ENCODE data around the gene WASF2. TPM values are rescaled to one million over a fixed set of nuclear protein-coding genes. Genes with fewer than 3 reads are reported as not detected.
A peak's percentile ranks its signal among the peaks of the same experiment; 100 is the strongest.
"Not testable (repeated sequence)": the region's sequence is repeated elsewhere in the genome, so short reads cannot be mapped to it uniquely, and the experiment has no call there.

The WASF2 gene
- total RNA-seq, 2 experiments from 2014 or later = 108 to 111 TPM

GRCh38 chr1:27471477-27471876 lies 18.5 kb downstream of the WASF2 start:
- ATAC-seq = no peak
- POLR2A ChIA-PET = interaction anchor here (0.6 to 1.4 kb wide), 2 partner anchors 11 to 42 kb away, joined by 3 to 7 read pairs; no protein-coding TSS in a partner anchor
- no peaks in the 10 kb centered on the region for H3K9me3 Mint-ChIP-seq
- peaks cover 25% of the 10 kb centered on the region for H3K36me3 Mint-ChIP-seq (ENCODE audit: low read depth)
- DNase-seq = no peak
- TF ChIP-seq, protein P1, sequence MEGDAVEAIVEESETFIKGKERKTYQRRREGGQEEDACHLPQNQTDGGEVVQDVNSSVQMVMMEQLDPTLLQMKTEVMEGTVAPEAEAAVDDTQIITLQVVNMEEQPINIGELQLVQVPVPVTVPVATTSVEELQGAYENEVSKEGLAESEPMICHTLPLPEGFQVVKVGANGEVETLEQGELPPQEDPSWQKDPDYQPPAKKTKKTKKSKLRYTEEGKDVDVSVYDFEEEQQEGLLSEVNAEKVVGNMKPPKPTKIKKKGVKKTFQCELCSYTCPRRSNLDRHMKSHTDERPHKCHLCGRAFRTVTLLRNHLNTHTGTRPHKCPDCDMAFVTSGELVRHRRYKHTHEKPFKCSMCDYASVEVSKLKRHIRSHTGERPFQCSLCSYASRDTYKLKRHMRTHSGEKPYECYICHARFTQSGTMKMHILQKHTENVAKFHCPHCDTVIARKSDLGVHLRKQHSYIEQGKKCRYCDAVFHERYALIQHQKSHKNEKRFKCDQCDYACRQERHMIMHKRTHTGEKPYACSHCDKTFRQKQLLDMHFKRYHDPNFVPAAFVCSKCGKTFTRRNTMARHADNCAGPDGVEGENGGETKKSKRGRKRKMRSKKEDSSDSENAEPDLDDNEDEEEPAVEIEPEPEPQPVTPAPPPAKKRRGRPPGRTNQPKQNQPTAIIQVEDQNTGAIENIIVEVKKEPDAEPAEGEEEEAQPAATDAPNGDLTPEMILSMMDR (IDR thresholded peaks at IDR 0.05) = no peak
- peaks cover 65% of the 10 kb centered on the region for H3K4me1 Mint-ChIP-seq (ENCODE audit: low read depth)
- CTCF ChIA-PET = interaction anchor here (1.6 kb wide), 1 partner anchor 42 kb away, joined by 3 read pairs; no protein-coding TSS in a partner anchor
- intact Hi-C loops (cut with micrococcal nuclease) = no loop called here
- no peaks in the 10 kb centered on the region for H3K27me3 Mint-ChIP-seq
- H3K27ac Mint-ChIP-seq = peak overlapping the region; percentile 3
- no peak overlapping the region for H3K4me3 Mint-ChIP-seq

DNA sequence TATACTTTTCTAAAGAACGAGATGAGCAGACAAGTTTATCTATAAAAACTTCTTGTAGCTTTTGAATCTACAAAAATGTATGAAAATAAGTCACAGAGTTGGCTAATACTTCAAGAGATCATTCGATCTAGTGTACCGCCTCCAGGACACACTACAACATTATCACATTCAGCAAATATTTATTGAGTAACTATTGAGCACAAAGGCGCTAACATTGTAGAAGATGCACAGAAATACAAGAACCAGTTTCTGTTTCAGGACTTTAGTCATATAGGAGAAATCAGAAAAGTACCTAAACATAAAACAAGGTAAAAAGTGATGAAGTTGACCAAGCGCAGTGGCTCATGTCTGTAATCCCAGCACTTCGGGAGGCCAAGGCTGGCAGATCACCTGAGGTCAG lies 20.6 kb downstream of the WASF2 start:
- intact Hi-C loops (cut with micrococcal nuclease) = no loop called here
- peak; percentile 49 for ATAC-seq
- POLR2A ChIA-PET = interaction anchor here (1.0 to 1.5 kb wide), 4 partner anchors 15 to 57 kb away, joined by 3 to 4 read pairs (median 3); no protein-coding TSS in a partner anchor
- TF ChIP-seq, protein P1 (IDR thresholded peaks at IDR 0.05) = no peak
- H3K4me3 Mint-ChIP-seq = no peak overlapping the region
- H3K36me3 Mint-ChIP-seq (ENCODE audit: low read depth) = peaks cover 29% of the 10 kb centered on the region
- CTCF ChIA-PET = interaction anchor here (1.3 to 1.5 kb wide), 3 partner anchors 15 to 53 kb away, joined by 3 to 4 read pairs (median 3); no protein-coding TSS in a partner anchor
- no peaks in the 10 kb centered on the region for H3K27me3 Mint-ChIP-seq
- H3K4me1 Mint-ChIP-seq (ENCODE audit: low read depth) = peaks cover 60% of the 10 kb centered on the region
- H3K27ac Mint-ChIP-seq = peak overlapping the region; percentile 60
- no peaks in the 10 kb centered on the region for H3K9me3 Mint-ChIP-seq
- DNase-seq = no peak

GRCh38 chr1:27468378-27468777 lies 21.6 kb downstream of the WASF2 start:
- DNase-seq; H3K27ac Mint-ChIP-seq; H3K4me3 Mint-ChIP-seq; ATAC-seq; H3K27me3 Mint-ChIP-seq; intact Hi-C loops (cut with micrococcal nuclease); H3K9me3 Mint-ChIP-seq: not testable (repeated sequence)
- peaks cover 51% of the 10 kb centered on the region for H3K4me1 Mint-ChIP-seq (ENCODE audit: low read depth)
- CTCF ChIA-PET = interaction anchor here (1.0 to 1.5 kb wide), 5 partner anchors 8 to 88 kb away, joined by 3 to 4 read pairs (median 3); no protein-coding TSS in a partner anchor
- POLR2A ChIA-PET = interaction anchor here (0.8 to 1.5 kb wide), 5 partner anchors 16 to 58 kb away, joined by 3 to 6 read pairs (median 3); no protein-coding TSS in a partner anchor
- H3K36me3 Mint-ChIP-seq (ENCODE audit: low read depth) = peaks cover 29% of the 10 kb centered on the region

- CTCF ChIA-PET = interaction anchor here (1.1 to 2.3 kb wide), 9 partner anchors 10 to 204 kb away, joined by 3 to 11 read pairs (median 5); partner anchors contain the start of gene MAP3K6
- Mint-ChIP-seq H3K27me3 (no peaks in the 10 kb centered on the region), H3K27ac (peak overlapping the region; percentile 50), H3K4me1 (ENCODE audit: low read depth) (peaks cover 47% of the 10 kb centered on the region), H3K36me3 (ENCODE audit: low read depth) (peaks cover 30% of the 10 kb centered on the region), H3K9me3 (no peaks in the 10 kb centered on the region), H3K4me3 (no peak overlapping the region)
- POLR2A ChIA-PET = interaction anchor here (0.9 to 1.8 kb wide), 5 partner anchors 10 to 61 kb away, joined by 3 to 7 read pairs (median 6); no protein-coding TSS in a partner anchor
- ATAC-seq (no peak), DNase-seq (no peak)
- TF ChIP-seq, protein P1 (IDR thresholded peaks at IDR 0.05) = no peak
- intact Hi-C loops (cut with micrococcal nuclease) = no loop called here
Measured at GRCh38 chr1:27464926-27465647, 24.9 kb downstream of the WASF2 start.

DNA sequence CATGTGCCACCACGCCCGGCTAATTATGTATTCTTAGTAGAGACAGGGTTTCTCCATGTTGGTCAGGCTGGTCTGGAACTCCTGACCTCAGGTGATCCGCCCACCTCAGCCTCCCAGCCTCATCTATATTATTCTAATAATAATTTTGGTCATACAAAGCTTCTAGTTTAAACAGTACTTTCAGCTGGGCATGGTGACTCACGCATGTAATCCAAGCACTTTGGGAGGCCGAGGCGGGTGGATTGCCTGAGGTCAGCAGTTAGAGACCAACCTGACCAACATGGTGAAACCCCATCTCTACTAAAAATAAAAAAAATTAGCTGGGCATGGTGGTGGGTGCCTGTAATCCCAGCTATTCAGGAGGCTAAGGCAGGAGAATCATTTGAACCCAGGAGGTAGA lies 26.1 kb downstream of the WASF2 start:
- ChIA-PET CTCF (interaction anchor here (0.8 to 2.3 kb wide), 7 partner anchors 9 to 199 kb away, joined by 3 to 5 read pairs (median 4); partner anchors contain the start of gene MAP3K6), POLR2A (interaction anchor here (0.6 to 1.8 kb wide), 6 partner anchors 9 to 62 kb away, joined by 3 to 7 read pairs (median 4); no protein-coding TSS in a partner anchor)
- DNase-seq; H3K9me3 Mint-ChIP-seq; ATAC-seq; intact Hi-C loops (cut with micrococcal nuclease); H3K27me3 Mint-ChIP-seq; H3K27ac Mint-ChIP-seq; H3K4me3 Mint-ChIP-seq: not testable (repeated sequence)
- Mint-ChIP-seq H3K36me3 (ENCODE audit: low read depth) (peaks cover 20% of the 10 kb centered on the region), H3K4me1 (ENCODE audit: low read depth) (peaks cover 41% of the 10 kb centered on the region)

- POLR2A ChIA-PET = interaction anchor here (0.6 to 0.7 kb wide), 2 partner anchors 20 to 22 kb away, joined by 3 to 4 read pairs; no protein-coding TSS in a partner anchor
- DNase-seq; H3K27me3 Mint-ChIP-seq; H3K9me3 Mint-ChIP-seq; H3K4me3 Mint-ChIP-seq; H3K27ac Mint-ChIP-seq; ATAC-seq; intact Hi-C loops (cut with micrococcal nuclease): not testable (repeated sequence)
- Mint-ChIP-seq H3K4me1 (ENCODE audit: low read depth) (peaks cover 37% of the 10 kb centered on the region), H3K36me3 (ENCODE audit: low read depth) (peaks cover 12% of the 10 kb centered on the region)
- CTCF ChIA-PET = interaction anchor here (1.2 kb wide), 1 partner anchor 28 kb away, joined by 3 read pairs; no protein-coding TSS in a partner anchor
Measured at GRCh38 chr1:27458521-27458920, 31.4 kb downstream of the WASF2 start.

All from activated CD8-positive, alpha-beta T cell treated with anti-CD3 and anti-CD28 coated beads for 36 hours (primary cell).